Esophagus squamous epithelium (tissue), 4 donors: ENCODE results near the gene CSNK1A1.

Experiments used
- POLR2A ChIP-seq, 4 donors: fragments of 450-650 bp; IDR thresholded peaks; one replicate each; pipeline ENCODE4 v1.6.1; 2017; ENCODE audit warnings: antibody characterized with exemption in 4 of 4, mild to moderate bottlenecking in 4 of 4, moderate library complexity in 3 of 4
- TF ChIP-seq, protein P1 (sequence below), 6 experiments: fragments of 450-650 bp in 4 of 6; fragments of 200-600 bp in 2 of 6; sonication (generic) in 2 of 6; IDR thresholded peaks; one replicate each; pipeline ENCODE4 v1.5.1; 2016 to 2019; ENCODE audit warnings: antibody characterized with exemption in 6 of 6, mild to moderate bottlenecking in 4 of 6, moderate library complexity in 4 of 6

DNA sequence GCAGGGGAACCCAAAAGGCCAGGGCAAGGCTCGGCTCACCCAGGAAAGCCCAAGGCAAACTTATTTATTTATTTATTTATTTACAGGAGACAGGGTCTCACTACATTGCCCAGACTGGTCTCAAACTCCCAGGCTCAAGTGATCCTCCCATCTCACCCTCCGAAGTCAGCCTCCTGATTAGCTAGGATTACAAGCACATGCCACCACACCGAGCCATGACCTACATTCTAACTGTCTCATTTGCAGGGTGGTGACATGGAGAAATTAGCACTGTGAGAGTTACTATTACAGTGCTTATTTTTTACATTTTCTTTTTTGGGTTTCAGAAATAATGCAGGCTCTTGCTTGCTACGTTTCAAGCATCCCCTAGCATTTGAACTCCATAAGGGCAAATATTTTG lies 48.1 kb upstream of the CSNK1A1 start:
- TF ChIP-seq, protein P1, sequence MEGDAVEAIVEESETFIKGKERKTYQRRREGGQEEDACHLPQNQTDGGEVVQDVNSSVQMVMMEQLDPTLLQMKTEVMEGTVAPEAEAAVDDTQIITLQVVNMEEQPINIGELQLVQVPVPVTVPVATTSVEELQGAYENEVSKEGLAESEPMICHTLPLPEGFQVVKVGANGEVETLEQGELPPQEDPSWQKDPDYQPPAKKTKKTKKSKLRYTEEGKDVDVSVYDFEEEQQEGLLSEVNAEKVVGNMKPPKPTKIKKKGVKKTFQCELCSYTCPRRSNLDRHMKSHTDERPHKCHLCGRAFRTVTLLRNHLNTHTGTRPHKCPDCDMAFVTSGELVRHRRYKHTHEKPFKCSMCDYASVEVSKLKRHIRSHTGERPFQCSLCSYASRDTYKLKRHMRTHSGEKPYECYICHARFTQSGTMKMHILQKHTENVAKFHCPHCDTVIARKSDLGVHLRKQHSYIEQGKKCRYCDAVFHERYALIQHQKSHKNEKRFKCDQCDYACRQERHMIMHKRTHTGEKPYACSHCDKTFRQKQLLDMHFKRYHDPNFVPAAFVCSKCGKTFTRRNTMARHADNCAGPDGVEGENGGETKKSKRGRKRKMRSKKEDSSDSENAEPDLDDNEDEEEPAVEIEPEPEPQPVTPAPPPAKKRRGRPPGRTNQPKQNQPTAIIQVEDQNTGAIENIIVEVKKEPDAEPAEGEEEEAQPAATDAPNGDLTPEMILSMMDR (IDR thresholded peaks at IDR 0.05) = no peak
- TF ChIP-seq POLR2A (IDR thresholded peaks at IDR 0.05) = no peak
